Stomach (tissue), 4 donors: ENCODE results near the gene GOSR1.

Source experiments
- EP300 ChIP-seq: sonication (generic); formaldehyde crosslinking; IDR thresholded peaks from one replicate; pipeline ENCODE4 v1.6.1; 2017; ENCODE audit warnings: antibody characterized with exemption
- TF ChIP-seq, protein P1 (sequence below), 7 experiments: fragments of 450-650 bp in 4 of 7; fragments of 200-600 bp in 3 of 7; sonication (generic) in 3 of 7; IDR thresholded peaks; one replicate each; pipeline ENCODE4 v1.5.1; 2016 to 2019; ENCODE audit warnings: antibody characterized with exemption in 7 of 7, control low read depth in 2 of 7, mild to moderate bottlenecking in 1 of 7

DNA sequence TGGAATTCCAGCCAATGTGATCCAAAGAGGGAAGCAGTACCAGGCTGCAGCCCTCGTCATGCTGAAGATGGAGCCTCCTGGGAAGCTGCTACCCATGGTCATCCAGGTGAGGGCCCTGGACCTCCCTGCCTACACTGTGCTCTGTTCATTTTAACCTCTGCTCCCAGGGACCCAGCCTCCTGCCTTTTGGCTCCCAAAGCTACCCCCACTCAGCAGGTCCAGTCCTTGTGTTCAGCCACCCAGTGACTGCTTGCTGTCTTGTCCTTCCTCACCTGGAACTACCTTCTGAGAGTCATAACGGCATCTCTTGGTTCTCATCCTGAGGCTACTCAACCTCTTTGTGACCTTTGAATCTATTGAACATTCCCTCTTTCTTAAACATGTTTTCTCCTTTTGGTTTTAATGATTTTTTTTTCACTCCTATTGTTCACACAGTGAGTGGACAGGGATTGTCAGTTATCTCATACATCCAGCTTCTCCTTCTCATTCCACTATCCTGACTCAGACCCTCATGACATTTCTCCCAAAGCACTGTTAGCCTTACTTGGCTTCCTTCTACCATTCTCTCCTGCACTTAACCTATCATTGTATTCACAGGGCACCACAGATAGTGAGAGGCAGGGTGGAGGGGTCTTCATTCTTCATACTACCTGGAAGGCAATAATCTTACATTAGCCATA is 53.3 kb downstream of the GOSR1 start:
- TF ChIP-seq, protein P1, sequence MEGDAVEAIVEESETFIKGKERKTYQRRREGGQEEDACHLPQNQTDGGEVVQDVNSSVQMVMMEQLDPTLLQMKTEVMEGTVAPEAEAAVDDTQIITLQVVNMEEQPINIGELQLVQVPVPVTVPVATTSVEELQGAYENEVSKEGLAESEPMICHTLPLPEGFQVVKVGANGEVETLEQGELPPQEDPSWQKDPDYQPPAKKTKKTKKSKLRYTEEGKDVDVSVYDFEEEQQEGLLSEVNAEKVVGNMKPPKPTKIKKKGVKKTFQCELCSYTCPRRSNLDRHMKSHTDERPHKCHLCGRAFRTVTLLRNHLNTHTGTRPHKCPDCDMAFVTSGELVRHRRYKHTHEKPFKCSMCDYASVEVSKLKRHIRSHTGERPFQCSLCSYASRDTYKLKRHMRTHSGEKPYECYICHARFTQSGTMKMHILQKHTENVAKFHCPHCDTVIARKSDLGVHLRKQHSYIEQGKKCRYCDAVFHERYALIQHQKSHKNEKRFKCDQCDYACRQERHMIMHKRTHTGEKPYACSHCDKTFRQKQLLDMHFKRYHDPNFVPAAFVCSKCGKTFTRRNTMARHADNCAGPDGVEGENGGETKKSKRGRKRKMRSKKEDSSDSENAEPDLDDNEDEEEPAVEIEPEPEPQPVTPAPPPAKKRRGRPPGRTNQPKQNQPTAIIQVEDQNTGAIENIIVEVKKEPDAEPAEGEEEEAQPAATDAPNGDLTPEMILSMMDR (IDR thresholded peaks at IDR 0.05): no peak
- no peak for TF ChIP-seq EP300
